Activated CD4-positive, alpha-beta T cell treated with anti-CD3 and anti-CD28 coated beads for 1 hour (primary cell): Measurements from ENCODE around the gene ANKRD22.

ENCODE experiments used
- DNase-seq: peaks from one replicate; pipeline ENCODE4 v3.0.0-alpha.2; 2020

ANKRD22 gene

DNA sequence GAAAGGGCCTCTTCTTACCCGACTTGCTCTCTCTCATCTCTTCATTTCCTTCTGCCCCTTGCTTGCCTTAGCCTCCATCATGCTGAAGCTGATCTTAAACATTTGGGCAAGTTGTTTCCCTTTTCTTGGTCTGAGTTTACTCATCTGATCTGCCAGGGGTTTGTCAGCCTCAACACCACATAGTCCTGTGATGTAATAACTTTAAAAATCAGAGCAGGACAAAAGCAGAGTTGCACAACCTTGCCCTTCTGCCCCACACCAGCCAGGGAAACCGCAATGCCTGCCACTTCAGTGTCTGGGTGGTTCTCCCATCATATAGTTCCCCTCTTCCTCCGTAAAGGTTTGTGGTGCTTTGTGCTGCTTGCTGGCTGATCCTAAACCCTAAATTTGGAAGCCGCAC lies 59.0 kb downstream of the ANKRD22 start:
- DNase-seq: no peak

DNA sequence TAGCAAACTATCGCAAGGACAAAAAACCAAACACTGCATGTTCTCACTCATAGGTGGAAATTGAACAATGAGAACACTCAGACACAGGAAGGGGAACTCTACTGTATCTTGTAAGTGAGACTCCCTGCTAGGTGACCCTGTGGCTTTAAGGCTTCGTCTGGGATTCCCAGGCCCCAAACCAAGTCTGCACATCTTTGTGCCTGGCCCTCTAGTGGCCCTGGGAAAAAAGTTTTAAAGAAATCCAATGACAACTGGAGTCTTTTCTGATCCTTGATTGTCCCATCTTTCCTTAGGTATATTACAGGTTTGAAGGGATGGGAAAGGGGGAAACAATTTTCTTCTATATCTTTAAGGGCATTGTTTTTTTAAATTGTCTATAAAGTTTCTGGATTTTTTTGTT lies 59.7 kb downstream of the ANKRD22 start:
- DNase-seq: no peak

GRCh38 chr10:88788924-88789323 lies 62.7 kb downstream of the ANKRD22 start:
- DNase-seq: no peak

DNA sequence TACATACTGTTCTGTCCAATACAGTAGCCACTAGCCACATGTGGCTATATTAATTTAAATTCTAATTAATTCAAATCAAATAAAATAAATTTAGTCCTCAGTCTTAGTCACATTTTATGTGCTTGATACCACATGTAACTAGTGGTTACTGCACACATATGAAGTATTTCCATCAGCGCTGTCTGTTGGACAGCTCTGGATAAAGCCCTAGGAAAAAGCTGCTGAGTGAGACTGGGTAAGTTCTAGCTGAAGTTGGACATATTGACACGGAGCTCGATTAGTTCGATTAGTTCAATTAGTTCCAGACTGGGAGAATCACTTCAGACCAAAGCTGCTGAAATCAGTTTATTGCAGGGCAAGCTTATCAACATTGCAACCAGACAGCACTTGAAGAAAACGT lies 64.2 kb downstream of the ANKRD22 start:
- no peak for DNase-seq

GRCh38 chr10:88786032-88786770 lies 65.4 kb downstream of the ANKRD22 start:
- no peak for DNase-seq

DNA sequence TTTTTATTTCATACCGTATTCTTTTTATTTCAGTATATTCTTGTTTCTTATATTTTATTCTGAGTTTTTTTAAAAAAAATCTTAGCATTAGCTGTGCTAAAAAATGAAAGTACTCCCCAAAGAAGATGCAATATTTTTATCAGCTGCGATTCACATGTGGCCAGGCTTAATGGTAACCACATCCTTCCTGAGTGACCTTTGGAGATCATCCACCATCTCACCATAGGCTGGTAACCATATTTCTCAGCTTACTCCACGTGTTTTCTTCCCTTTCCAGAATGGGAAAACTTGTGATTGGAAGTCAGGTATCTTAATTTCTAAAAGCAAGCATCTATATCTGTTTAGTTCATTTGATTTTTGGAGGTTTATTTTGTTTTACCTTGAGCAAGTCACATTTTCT lies 67.9 kb downstream of the ANKRD22 start:
- DNase-seq: no peak

DNA sequence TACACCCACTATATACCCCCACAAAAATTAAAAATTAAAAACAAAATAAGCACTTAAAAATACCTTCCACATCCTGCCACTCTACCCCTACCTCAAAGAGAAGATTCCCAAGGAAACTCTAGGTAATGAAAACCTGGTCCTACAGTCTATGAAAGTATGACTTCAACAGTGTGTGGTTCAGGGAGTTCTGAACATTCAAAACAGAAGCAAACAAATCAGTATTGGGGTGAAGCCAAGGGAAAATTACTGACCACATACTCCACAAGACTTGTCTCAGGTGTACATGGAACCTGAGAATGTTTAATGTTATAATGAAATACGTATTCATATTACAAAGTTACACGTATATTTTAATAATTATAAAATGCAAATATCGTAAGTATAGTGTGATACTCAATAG lies 69.4 kb downstream of the ANKRD22 start:
- no peak for DNase-seq

DNA sequence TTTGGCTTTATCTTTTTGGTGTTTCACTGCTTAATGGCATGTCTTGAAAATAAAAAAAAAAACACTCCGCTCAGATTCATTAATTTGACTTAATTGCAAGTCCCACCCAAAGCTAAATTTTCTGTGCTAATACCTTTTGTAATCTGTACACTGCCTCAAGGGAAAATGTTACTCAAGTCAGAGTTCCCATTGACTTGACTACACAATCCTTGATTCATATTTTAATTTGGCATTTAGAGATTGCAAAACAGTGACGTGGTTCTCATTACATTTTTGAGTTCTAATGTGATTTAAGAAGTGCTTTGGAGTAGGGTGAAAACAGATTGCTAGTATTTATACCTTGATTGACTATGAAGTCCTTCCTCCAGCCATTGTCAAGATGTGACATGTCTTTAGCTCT lies 70.4 kb downstream of the ANKRD22 start:
- DNase-seq: no peak
